Endothelial cell of umbilical vein (primary cell): ENCODE measurements around the gene MAFF. TPM values are rescaled to one million over a fixed set of nuclear protein-coding genes. Genes with fewer than 3 reads are reported as not detected.
"Not testable (repeated sequence)": the region's sequence is repeated elsewhere in the genome, so short reads cannot be mapped to it uniquely, and the experiment has no call there.

ENCODE experiments used
- BruUV-seq: library from RNA; stranded (reverse); fragments of 400-500 nt; replicated peaks from 2 replicates; lab custom pipeline; 2021; lab: Mats Ljungman, UMichigan
- CTCF ChIA-PET: fragments of 300-600, 350-600 bp; sonication (Branson Sonifier 250); formaldehyde crosslinking; loops from one replicate; lab custom pipeline; 2021; ENCODE audit warnings: antibody characterized with exemption, inconsistent platforms; lab: Charles Lee
- POLR2A ChIA-PET: fragments of 300-600, 350-600 bp; sonication (Branson Sonifier 250); formaldehyde crosslinking; loops from one replicate; lab custom pipeline; 2021; ENCODE audit warnings: antibody characterized with exemption, inconsistent platforms; lab: Charles Lee
- DNase-seq: peaks from one replicate; pipeline ENCODE4 v3.0.0-alpha.2; 2011; ENCODE audit warnings: low read depth, low spot score
- FAIRE-seq: peaks from 2 replicates; lab custom pipeline; 2011; peaks lifted over from hg19 to GRCh38; lab: Jason Lieb, UNC
- H2AFZ ChIP-seq: 2 replicates; pipeline ENCODE4 v1.6.0; 2012; ENCODE audit warnings: low read depth, low read length, control low read depth, inconsistent platforms
- H3K27ac ChIP-seq: 2 replicates; pipeline ENCODE4 v1.5.1; 2011; ENCODE audit warnings: low read depth, mild to moderate bottlenecking, control low read depth, low read length, moderate library complexity; ENCODE audit not compliant: insufficient read depth
- H3K27me3 ChIP-seq, 2 experiments: 2 replicates each; pipeline versions ENCODE4 v1.6.0 to v1.6.1; 2011; ENCODE audit warnings: low read length in 2 of 2, mixed read lengths in 1 of 2; ENCODE audit not compliant: control insufficient read depth in 2 of 2, insufficient read depth in 2 of 2
- H3K36me3 ChIP-seq, 2 experiments: 2 replicates in 1 of 2; 3 replicates in 1 of 2; pipeline ENCODE4 v1.5.1; 2011; ENCODE audit warnings: low read length in 2 of 2, mild to moderate bottlenecking in 1 of 2, moderate library complexity in 1 of 2; ENCODE audit not compliant: control insufficient read depth in 2 of 2, insufficient read depth in 2 of 2; ENCODE audit errors: extremely low read depth in 1 of 2
- H3K4me1 ChIP-seq: 3 replicates; pipeline ENCODE4 v1.5.1; 2011; ENCODE audit warnings: mild to moderate bottlenecking, low read length; ENCODE audit not compliant: control insufficient read depth, insufficient read depth; ENCODE audit errors: extremely low read depth
- H3K4me2 ChIP-seq: 2 replicates; pipeline ENCODE4 v1.6.1; 2011; ENCODE audit warnings: low read length, control low read depth, mixed read lengths; ENCODE audit not compliant: insufficient read depth
- H3K4me3 ChIP-seq, 3 experiments: fragments of 200-600 bp in 1 of 3; sonication (generic), shearing (Covaris generic) in 1 of 3; replicated peaks in 1 of 3; 2 replicates each; pipeline ENCODE4 v1.5.1; 2011 to 2016; ENCODE audit warnings: control low read depth in 3 of 3, low read length in 3 of 3, mild to moderate bottlenecking in 2 of 3, inconsistent platforms in 1 of 3, low read depth in 1 of 3, moderate library complexity in 1 of 3; ENCODE audit not compliant: insufficient read depth in 1 of 3
- H3K79me2 ChIP-seq: 2 replicates; pipeline ENCODE4 v1.6.0; 2012; ENCODE audit warnings: low read length, inconsistent platforms; ENCODE audit not compliant: control insufficient read depth, insufficient read depth
- H3K9ac ChIP-seq: replicated peaks from 2 replicates; pipeline ENCODE3; 2011; ENCODE audit warnings: low read length, control low read depth; ENCODE audit not compliant: insufficient read depth; ENCODE audit errors: extremely low read depth
- H3K9me1 ChIP-seq: replicated peaks from 3 replicates; pipeline ENCODE4 v1.6.0; 2011; ENCODE audit warnings: mild to moderate bottlenecking, low read length; ENCODE audit not compliant: control insufficient read depth, insufficient read depth; ENCODE audit errors: extremely low read depth
- H3K9me3 ChIP-seq: replicated peaks from 2 replicates; pipeline ENCODE4 v1.5.1; 2012; ENCODE audit warnings: low read length, inconsistent platforms; ENCODE audit not compliant: control insufficient read depth, insufficient read depth
- H4K20me1 ChIP-seq: replicated peaks from 2 replicates; pipeline ENCODE3; 2011; ENCODE audit warnings: mild to moderate bottlenecking, low read length; ENCODE audit not compliant: control insufficient read depth, insufficient read depth; ENCODE audit errors: extremely low read depth
- EZH2 ChIP-seq: IDR thresholded peaks from 2 replicates; pipeline ENCODE4 v1.6.1; 2012; ENCODE audit warnings: borderline replicate concordance, low read depth, mild to moderate bottlenecking, moderate library complexity, low read length, inconsistent platforms; ENCODE audit not compliant: severe bottlenecking
- FOS ChIP-seq: IDR thresholded peaks from 2 replicates; pipeline ENCODE4 v1.6.1; 2011; ENCODE audit warnings: mild to moderate bottlenecking, low read length, moderate library complexity, borderline replicate concordance; ENCODE audit not compliant: insufficient read depth
- GATA2 ChIP-seq: IDR thresholded peaks from 2 replicates; pipeline ENCODE4 v1.7.0; 2011; ENCODE audit warnings: low read depth, mild to moderate bottlenecking, moderate library complexity, mixed read lengths, low read length; ENCODE audit not compliant: insufficient read length, insufficient read depth
- JUN ChIP-seq: IDR thresholded peaks from 2 replicates; pipeline ENCODE4 v1.6.1; 2011; ENCODE audit warnings: borderline replicate concordance, low read depth; ENCODE audit not compliant: insufficient read length, insufficient read depth
- MYC ChIP-seq: IDR thresholded peaks from one replicate; pipeline ENCODE4 v1.6.1; 2011; ENCODE audit warnings: mild to moderate bottlenecking, low read depth, low read length
- POLR2A ChIP-seq: IDR thresholded peaks from 2 replicates; pipeline ENCODE4 v1.6.1; 2012; ENCODE audit warnings: low read depth, mild to moderate bottlenecking, control low read depth, low read length
- POLR2AphosphoS5 ChIP-seq: IDR thresholded peaks from 2 replicates; pipeline ENCODE4 v1.6.1; 2012; ENCODE audit warnings: low read depth, mild to moderate bottlenecking, control low read depth, low read length, moderate library complexity; ENCODE audit not compliant: insufficient read depth
- dilution Hi-C: fragments of 300-500 bp; cut with MboI; formaldehyde crosslinking; loops from one replicate; pipeline ENCODE4 v1.15.0; 2019; ENCODE audit warnings: low sequenced_read_pairs; ENCODE audit not compliant: extremely low pct_ligation_motif_present
- intact Hi-C: fragments of 100-400 bp; cut with micrococcal nuclease; formaldehyde crosslinking; loops from one replicate; pipeline ENCODE4 v1.10.0; 2022
- polyA plus RNA-seq, 4 experiments: library from polyadenylated mRNA; depleted of rRNA in 3 of 4; stranded (reverse) in 3 of 4; unstranded in 1 of 4; fragments of >200 nt; gene quantifications; 2 replicates each; pipeline versions ENCODE4 v1.2.1 to v1.2.3, GENCODE V29; 2011 to 2012; ENCODE audit warnings: missing spikeins in 1 of 4
- total RNA-seq: library from RNA; stranded (reverse); gene quantifications from 2 replicates; pipeline ENCODE4 v1.2.3, GENCODE V29; 2021
- TF ChIP-seq, protein P1 (sequence below), 2 donors: IDR thresholded peaks; 1 replicate in 1 of 2; 2 replicates in 1 of 2; pipeline ENCODE4 v1.5.1; 2011; ENCODE audit warnings: low read length in 2 of 2, mild to moderate bottlenecking in 2 of 2, moderate library complexity in 2 of 2, control low read depth in 1 of 2, inconsistent platforms in 1 of 2, low read depth in 1 of 2; ENCODE audit not compliant: insufficient read depth in 1 of 2; ENCODE audit errors: extremely low read depth in 1 of 2
- TF ChIP-seq, protein P2 (sequence below): IDR thresholded peaks from 2 replicates; pipeline ENCODE4 v1.6.1; 2011; ENCODE audit not compliant: insufficient read depth, insufficient read length

MAFF gene
- total and polyA plus RNA-seq, 2 donors (not counting 3 experiments of a cell fraction or from before 2014, with no cell fraction given), result 29.0 to 61.2 TPM

DNA sequence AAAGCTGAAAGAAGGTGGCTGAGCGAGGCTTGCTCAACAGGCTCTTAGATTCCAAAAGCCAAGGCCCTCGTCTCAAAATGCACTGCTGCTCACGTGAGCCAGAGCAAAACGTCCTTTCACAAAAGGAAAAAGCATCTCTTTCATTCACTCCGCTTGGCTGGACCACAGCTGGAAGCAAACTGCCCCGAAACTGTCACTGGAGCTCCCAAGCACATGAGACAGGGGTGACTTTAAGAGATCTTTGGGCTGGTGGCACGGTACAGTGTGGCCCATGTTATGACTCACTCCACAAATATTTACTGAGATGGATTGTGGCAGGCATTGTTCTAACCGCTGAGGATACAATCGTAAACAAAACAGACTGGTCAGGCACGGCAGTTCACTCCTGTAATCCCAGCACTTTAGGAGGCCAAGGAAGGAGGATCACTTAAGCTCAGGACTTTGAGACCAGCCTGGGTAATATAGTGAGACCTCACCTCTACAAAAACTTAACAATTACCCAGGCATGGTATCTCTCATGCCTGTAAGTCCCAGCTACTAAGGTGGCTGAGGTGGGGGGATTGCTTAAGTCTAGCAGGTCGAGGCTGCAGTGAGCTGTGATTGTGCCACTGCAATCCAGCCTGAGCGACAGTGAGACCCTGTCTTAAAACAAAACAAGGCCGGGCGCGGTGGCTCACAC, 23.7 kb upstream of the MAFF start:
- no TSS peak for BruUV-seq
- Histone ChIP-seq H3K27me3 (no peaks in the 10 kb centered on the region), H3K79me2 (no peaks in the 10 kb centered on the region), H3K4me1 (peaks cover 63% of the 10 kb centered on the region), H3K27ac (peak overlapping the region; percentile 99), H4K20me1 (no peaks in the 10 kb centered on the region), H3K9me3 (no peaks in the 10 kb centered on the region), H3K36me3 (no peaks in the 10 kb centered on the region), H3K9ac (peak overlapping the region; percentile 65), H3K4me2 (no peak overlapping the region), H3K4me3 (no peak overlapping the region), H2AFZ (no peak overlapping the region), H3K9me1 (no peaks in the 10 kb centered on the region)
- FAIRE-seq (peak; percentile 99), DNase-seq (peak; percentile 90)
- dilution Hi-C loops, result no loop called here
- TF ChIP-seq GATA2 (no peak), MYC (peak; percentile 39), POLR2A (no peak), POLR2AphosphoS5 (peak; percentile 78), JUN (peak; percentile 92), EZH2 (no peak), FOS (peak; percentile 80)
- TF ChIP-seq, protein P1, sequence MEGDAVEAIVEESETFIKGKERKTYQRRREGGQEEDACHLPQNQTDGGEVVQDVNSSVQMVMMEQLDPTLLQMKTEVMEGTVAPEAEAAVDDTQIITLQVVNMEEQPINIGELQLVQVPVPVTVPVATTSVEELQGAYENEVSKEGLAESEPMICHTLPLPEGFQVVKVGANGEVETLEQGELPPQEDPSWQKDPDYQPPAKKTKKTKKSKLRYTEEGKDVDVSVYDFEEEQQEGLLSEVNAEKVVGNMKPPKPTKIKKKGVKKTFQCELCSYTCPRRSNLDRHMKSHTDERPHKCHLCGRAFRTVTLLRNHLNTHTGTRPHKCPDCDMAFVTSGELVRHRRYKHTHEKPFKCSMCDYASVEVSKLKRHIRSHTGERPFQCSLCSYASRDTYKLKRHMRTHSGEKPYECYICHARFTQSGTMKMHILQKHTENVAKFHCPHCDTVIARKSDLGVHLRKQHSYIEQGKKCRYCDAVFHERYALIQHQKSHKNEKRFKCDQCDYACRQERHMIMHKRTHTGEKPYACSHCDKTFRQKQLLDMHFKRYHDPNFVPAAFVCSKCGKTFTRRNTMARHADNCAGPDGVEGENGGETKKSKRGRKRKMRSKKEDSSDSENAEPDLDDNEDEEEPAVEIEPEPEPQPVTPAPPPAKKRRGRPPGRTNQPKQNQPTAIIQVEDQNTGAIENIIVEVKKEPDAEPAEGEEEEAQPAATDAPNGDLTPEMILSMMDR (IDR thresholded peaks at IDR 0.05; ENCODE audit: extremely low read depth in 1 of 2, insufficient read depth in 1 of 2, low read depth in 1 of 2, low read length in 2 of 2), result no peak
- TF ChIP-seq, protein P2, sequence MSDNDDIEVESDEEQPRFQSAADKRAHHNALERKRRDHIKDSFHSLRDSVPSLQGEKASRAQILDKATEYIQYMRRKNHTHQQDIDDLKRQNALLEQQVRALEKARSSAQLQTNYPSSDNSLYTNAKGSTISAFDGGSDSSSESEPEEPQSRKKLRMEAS, result no peak
- ChIA-PET POLR2A (interaction anchor here (0.6 to 1.0 kb wide), 2 partner anchors 26 to 107 kb away, joined by 3 to 6 read pairs; no protein-coding TSS in a partner anchor), CTCF (interaction anchor here (0.7 to 3.3 kb wide), 3 partner anchors 23 to 63 kb away, joined by 5 to 14 read pairs (median 13); partner anchors contain the start of gene MAFF)
- intact Hi-C loops, result loop anchor here (2.0 kb wide), 2 partner anchors 61 to 63 kb away; no protein-coding TSS in a partner anchor

DNA sequence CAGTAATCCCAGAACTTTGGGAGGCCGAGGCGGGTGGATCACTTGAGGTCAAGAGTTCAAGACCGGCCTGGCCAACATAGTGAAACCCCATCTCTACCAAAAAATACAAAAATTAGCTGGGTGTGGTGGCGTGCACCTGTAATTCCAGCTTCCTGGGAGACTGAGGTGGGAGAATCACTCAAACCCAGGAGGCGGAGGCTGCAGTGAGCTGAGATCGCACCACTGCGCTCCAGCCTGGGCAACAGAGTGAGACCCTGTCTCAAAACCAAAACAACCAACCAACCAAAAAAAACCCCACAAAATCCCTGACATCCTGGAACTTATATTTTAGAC, 23.2 kb upstream of the MAFF start:
- BruUV-seq, result TSS peak; percentile 8
- H3K36me3 ChIP-seq, H3K9me3 ChIP-seq, FAIRE-seq, H3K27me3 ChIP-seq, H3K4me2 ChIP-seq, dilution Hi-C loops, H3K9me1 ChIP-seq, H2AFZ ChIP-seq, intact Hi-C loops, DNase-seq, H3K9ac ChIP-seq, H3K4me3 ChIP-seq, H4K20me1 ChIP-seq, POLR2A ChIA-PET, H3K79me2 ChIP-seq: not testable (repeated sequence)
- peak overlapping the region; percentile 99 for H3K27ac ChIP-seq
- H3K4me1 ChIP-seq, result peaks cover 58% of the 10 kb centered on the region
- CTCF ChIA-PET, result interaction anchor here (1.0 to 3.3 kb wide), 3 partner anchors 8 to 64 kb away, joined by 3 to 14 read pairs (median 13); partner anchors contain the start of gene MAFF
